ENCODE measurements around the gene G0S2. TPM values are rescaled to one million over a fixed set of nuclear protein-coding genes. Genes with fewer than 3 reads are reported as not detected.

The G0S2 gene
- total RNA-seq, 2 experiments from 2014 or later, result 4.9 to 5.7 TPM

DNA sequence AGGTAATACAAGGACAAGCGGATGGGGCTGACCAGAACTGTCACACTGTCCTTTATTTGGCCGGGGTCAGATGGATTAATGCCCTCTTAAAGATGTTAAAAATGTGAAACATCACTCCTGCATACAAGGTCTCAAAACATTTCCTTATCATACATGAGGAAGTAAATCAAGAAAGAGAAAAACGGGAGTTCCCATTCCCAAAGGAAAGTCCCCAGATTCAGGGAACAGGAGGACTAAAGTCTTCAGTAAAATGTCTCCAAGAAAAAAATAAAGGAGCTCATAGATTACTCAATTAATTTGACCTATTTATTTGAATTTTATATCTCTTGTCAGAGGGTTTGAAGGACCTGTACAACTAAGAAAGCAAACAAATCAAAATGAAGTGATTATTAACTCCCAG lies 16.0 kb downstream of the G0S2 start:
- POLR2A ChIA-PET, result no interaction called here
- intact Hi-C loops (cut with micrococcal nuclease), result loop anchor here (5.0 kb wide), 2 partner anchors 56 to 59 kb away; no protein-coding TSS in a partner anchor
- peaks cover 12% of the 10 kb centered on the region for H3K4me1 Mint-ChIP-seq (ENCODE audit: low read depth)
- DNase-seq, result no peak
- H3K4me3 Mint-ChIP-seq, result no peak overlapping the region
- no peak overlapping the region for H3K27ac Mint-ChIP-seq
- H3K27me3 Mint-ChIP-seq, result peaks cover 1% of the 10 kb centered on the region
- CTCF ChIA-PET, result interaction anchor here (0.6 to 5.1 kb wide), 12 partner anchors 14 to 125 kb away, joined by 3 to 28 read pairs (median 6); no protein-coding TSS in a partner anchor
- no peaks in the 10 kb centered on the region for H3K9me3 Mint-ChIP-seq
- TF ChIP-seq, protein P1, sequence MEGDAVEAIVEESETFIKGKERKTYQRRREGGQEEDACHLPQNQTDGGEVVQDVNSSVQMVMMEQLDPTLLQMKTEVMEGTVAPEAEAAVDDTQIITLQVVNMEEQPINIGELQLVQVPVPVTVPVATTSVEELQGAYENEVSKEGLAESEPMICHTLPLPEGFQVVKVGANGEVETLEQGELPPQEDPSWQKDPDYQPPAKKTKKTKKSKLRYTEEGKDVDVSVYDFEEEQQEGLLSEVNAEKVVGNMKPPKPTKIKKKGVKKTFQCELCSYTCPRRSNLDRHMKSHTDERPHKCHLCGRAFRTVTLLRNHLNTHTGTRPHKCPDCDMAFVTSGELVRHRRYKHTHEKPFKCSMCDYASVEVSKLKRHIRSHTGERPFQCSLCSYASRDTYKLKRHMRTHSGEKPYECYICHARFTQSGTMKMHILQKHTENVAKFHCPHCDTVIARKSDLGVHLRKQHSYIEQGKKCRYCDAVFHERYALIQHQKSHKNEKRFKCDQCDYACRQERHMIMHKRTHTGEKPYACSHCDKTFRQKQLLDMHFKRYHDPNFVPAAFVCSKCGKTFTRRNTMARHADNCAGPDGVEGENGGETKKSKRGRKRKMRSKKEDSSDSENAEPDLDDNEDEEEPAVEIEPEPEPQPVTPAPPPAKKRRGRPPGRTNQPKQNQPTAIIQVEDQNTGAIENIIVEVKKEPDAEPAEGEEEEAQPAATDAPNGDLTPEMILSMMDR (IDR thresholded peaks at IDR 0.05), result no peak
- ATAC-seq, result no peak
- H3K36me3 Mint-ChIP-seq (ENCODE audit: low read depth), result no peaks in the 10 kb centered on the region

DNA sequence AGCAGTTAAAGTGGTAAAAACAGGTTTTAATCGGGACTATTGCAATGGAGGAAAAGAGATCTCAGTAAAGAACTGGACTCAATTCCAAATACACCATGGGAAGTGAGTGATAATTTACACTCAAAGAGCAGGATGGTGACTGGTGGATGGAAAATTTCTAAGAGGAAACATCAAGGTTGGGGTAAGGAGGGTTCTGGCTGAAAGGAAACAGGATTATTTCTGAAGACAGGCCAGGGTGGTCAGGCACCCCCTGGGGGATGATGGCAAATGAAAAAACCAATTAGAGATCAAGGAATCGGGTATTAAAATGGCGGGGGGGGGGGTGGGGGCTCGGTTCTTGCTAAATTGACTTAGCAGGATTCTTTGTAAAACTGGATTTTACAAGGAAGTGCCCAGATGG lies 17.1 kb downstream of the G0S2 start:
- intact Hi-C loops (cut with micrococcal nuclease), result loop anchor here (2.0 to 5.0 kb wide), 4 partner anchors 55 to 123 kb away; no protein-coding TSS in a partner anchor
- ATAC-seq, result no peak
- H3K4me1 Mint-ChIP-seq (ENCODE audit: low read depth), result peaks cover 16% of the 10 kb centered on the region
- no peak for DNase-seq
- POLR2A ChIA-PET, result no interaction called here
- no peak overlapping the region for H3K4me3 Mint-ChIP-seq
- H3K27ac Mint-ChIP-seq, result no peak overlapping the region
- H3K36me3 Mint-ChIP-seq (ENCODE audit: low read depth), result no peaks in the 10 kb centered on the region
- CTCF ChIA-PET, result interaction anchor here (0.9 to 5.1 kb wide), 26 partner anchors 8 to 126 kb away, joined by 3 to 29 read pairs (median 5); partner anchors contain the start of genes HSD11B1 and TRAF3IP3
- TF ChIP-seq, protein P1 (IDR thresholded peaks at IDR 0.05), result no peak
- peaks cover 1% of the 10 kb centered on the region for H3K27me3 Mint-ChIP-seq
- no peaks in the 10 kb centered on the region for H3K9me3 Mint-ChIP-seq

DNA sequence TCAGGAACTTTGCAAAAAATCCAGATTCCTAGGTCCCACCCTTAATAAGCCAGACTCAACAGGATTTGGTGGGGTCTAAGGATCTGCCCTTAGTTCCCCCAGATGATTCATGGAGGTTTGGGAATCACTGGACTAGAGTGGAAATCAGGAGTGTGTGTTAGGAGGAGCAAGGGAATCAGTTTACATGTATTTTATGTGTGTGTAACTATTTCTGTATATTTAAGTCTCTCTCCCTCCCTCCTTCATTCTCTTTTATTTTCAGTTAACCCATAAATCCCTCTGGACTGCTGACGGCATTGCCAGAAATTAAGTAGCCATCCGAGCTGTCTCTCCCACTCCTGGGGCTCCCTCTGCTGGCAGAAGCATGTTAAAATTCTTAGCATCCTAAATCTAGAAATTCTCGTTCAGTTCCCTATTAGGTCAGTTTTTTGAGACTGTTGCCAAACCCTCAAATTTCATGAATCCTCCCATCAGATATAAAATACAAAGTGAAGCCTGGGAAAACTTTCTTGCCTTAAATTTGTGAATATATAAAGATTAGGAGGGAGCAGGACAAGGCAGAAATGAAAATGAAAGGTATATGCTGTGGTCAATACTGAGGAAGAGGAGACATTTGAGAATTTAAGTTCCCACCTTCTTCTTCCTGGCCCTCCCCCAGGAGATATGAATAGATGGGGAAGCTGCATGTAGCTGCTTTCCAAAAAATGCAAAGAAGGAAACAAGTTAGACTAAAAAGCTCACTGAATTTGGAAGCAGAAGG lies 17.7 kb downstream of the G0S2 start:
- no peaks in the 10 kb centered on the region for H3K36me3 Mint-ChIP-seq (ENCODE audit: low read depth)
- no peak overlapping the region for H3K27ac Mint-ChIP-seq
- no peaks in the 10 kb centered on the region for H3K9me3 Mint-ChIP-seq
- H3K27me3 Mint-ChIP-seq, result peaks cover 1% of the 10 kb centered on the region
- POLR2A ChIA-PET, result no interaction called here
- intact Hi-C loops (cut with micrococcal nuclease), result loop anchor here (1.0 to 5.0 kb wide), 5 partner anchors 54 to 124 kb away; no protein-coding TSS in a partner anchor
- ATAC-seq (peak; percentile 78), DNase-seq (peak; percentile 80)
- TF ChIP-seq, protein P1 (IDR thresholded peaks at IDR 0.05), result peak; percentile 97
- CTCF ChIA-PET, result interaction anchor here (0.6 to 5.1 kb wide), 40 partner anchors 8 to 127 kb away, joined by 3 to 29 read pairs (median 4); partner anchors contain the start of genes G0S2, HSD11B1 and TRAF3IP3
- peaks cover 18% of the 10 kb centered on the region for H3K4me1 Mint-ChIP-seq (ENCODE audit: low read depth)
- H3K4me3 Mint-ChIP-seq, result no peak overlapping the region

DNA sequence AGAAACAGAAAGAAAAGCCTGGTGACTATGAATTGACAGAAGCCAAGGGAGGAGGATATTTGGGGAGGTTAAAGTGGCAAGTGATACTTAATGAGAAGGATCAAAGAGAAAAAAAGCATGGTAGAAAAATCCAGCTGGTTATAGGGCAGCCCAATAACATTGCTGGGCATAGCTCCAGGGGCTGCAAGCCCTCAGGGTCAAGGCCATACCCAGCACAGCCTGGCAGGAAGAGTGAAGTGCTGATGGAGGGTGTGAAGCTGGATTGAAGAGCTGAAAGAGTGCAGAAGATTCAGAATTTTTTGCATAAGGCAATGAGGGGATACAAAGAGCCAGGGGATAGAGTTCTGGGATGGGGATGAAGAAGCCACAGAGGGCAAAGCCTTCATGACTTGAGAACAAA lies 21.5 kb downstream of the G0S2 start:
- Mint-ChIP-seq H3K27ac (no peak overlapping the region), H3K9me3 (no peaks in the 10 kb centered on the region), H3K4me1 (ENCODE audit: low read depth) (peaks cover 24% of the 10 kb centered on the region), H3K27me3 (peaks cover 1% of the 10 kb centered on the region), H3K4me3 (no peak overlapping the region), H3K36me3 (ENCODE audit: low read depth) (no peaks in the 10 kb centered on the region)
- intact Hi-C loops (cut with micrococcal nuclease), result loop anchor here (1.0 kb wide), 1 partner anchor 89 kb away; no protein-coding TSS in a partner anchor
- TF ChIP-seq, protein P1 (IDR thresholded peaks at IDR 0.05), result no peak
- POLR2A ChIA-PET, result interaction anchor here (1.1 to 1.3 kb wide), 2 partner anchors 52 to 73 kb away, joined by 3 to 4 read pairs; no protein-coding TSS in a partner anchor
- no peak for ATAC-seq
- CTCF ChIA-PET, result interaction anchor here (0.6 to 3.8 kb wide), 5 partner anchors 9 to 69 kb away, joined by 3 to 21 read pairs (median 6); partner anchors contain the start of gene TRAF3IP3
- no peak for DNase-seq
